ENCODE data around the gene RPS18.

DNA sequence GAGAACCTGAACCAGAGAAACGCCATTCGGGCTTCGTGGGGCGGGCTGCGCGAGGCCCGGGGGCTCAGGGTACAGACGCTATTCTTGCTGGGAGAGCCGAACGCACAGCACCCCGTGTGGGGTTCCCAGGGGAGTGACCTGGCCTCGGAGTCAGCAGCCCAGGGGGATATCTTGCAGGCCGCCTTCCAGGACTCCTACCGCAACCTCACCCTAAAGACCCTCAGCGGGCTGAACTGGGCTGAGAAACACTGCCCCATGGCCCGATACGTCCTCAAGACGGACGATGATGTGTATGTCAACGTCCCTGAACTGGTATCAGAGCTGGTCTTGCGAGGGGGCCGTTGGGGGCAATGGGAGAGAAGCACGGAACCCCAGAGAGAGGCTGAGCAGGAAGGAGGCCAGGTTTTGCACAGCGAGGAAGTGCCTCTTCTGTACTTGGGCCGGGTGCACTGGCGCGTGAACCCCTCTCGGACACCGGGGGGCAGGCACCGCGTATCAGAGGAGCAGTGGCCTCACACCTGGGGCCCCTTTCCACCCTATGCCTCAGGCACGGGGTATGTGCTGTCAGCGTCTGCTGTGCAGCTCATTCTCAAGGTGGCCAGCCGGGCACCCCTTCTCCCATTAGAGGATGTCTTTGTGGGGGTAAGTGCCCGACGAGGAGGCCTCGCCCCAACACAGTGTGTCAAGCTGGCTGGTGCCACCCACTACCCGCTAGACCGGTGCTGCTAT is 6.0 kb downstream of the RPS18 start:
- TF ChIP-seq FOXA1 (IDR thresholded peaks at IDR 0.05; ENCODE audit: borderline replicate concordance) (no peak), CHD1 (IDR thresholded peaks at IDR 0.05; ENCODE audit: low read length) (no peak), DMBX1 (CRISPR knock-in tag; IDR thresholded peaks at IDR 0.05; ENCODE audit: borderline replicate concordance) (no peak), TEAD2 (tag; IDR thresholded peaks at IDR 0.05) (no peak), SREBF1 (IDR thresholded peaks at IDR 0.05; ENCODE audit: borderline replicate concordance, low read depth, low read length) (no peak), SIN3A (IDR thresholded peaks at IDR 0.05; ENCODE audit: borderline replicate concordance in 2 of 2, control insufficient read depth in 1 of 2, low read depth in 2 of 2, low read length in 2 of 2) (no peak), RBM34 (IDR thresholded peaks at IDR 0.05; ENCODE audit: borderline replicate concordance, insufficient read depth, low read length) (no peak)

Measured in K562 (cell line).